HG02981 (cell line): ENCODE measurements around the gene LIN52.

ENCODE experiments used
- ATAC-seq: cut with Tn5 transposase; IDR thresholded peaks from one replicate; pipeline ENCODE4 v1.9.1; 2021; ENCODE audit warnings: mild to moderate bottlenecking, moderate library complexity; ENCODE audit not compliant: unreplicated experiment

LIN52 gene

GRCh38 chr14:74084277-74085046 is at the start of gene LIN52, which contains the start of gene ALDH6A1:
TSS of gene LIN52 (plus strand) at chr14:74084956. CDS start at chr14:74084975, 19 bp downstream.
TSS of gene ALDH6A1 (minus strand) at chr14:74084453. CDS start at chr14:74084394, 59 bp downstream.
- peak; percentile 90 for ATAC-seq

- no peak for ATAC-seq
Measured at GRCh38 chr14:74035556-74035955, 49.2 kb upstream of the LIN52 start.

- ATAC-seq = no peak
Measured at GRCh38 chr14:74038020-74038859, 46.5 kb upstream of the LIN52 start.

GRCh38 chr14:74042296-74042695 is 42.5 kb upstream of the LIN52 start:
- ATAC-seq = no peak

- ATAC-seq = no peak
Measured at GRCh38 chr14:74045522-74045921, 39.2 kb upstream of the LIN52 start.

GRCh38 chr14:74048281-74048680 is 36.5 kb upstream of the LIN52 start:
- ATAC-seq = no peak

GRCh38 chr14:74049876-74050495 is 34.8 kb upstream of the LIN52 start:
- no peak for ATAC-seq

GRCh38 chr14:74062809-74063150 is 22.0 kb upstream of the LIN52 start:
- no peak for ATAC-seq

GRCh38 chr14:74064426-74064825 is 20.3 kb upstream of the LIN52 start:
- no peak for ATAC-seq

GRCh38 chr14:74064883-74065282 is 19.9 kb upstream of the LIN52 start:
- no peak for ATAC-seq

- ATAC-seq = no peak
Measured at GRCh38 chr14:74065746-74066575, 18.8 kb upstream of the LIN52 start.

- ATAC-seq = no peak
Measured at GRCh38 chr14:74077401-74077800, 7.4 kb upstream of the LIN52 start.

GRCh38 chr14:74080820-74081460 is 3.8 kb upstream of the LIN52 start:
- ATAC-seq = no peak

- ATAC-seq = no peak
Measured at GRCh38 chr14:74081491-74081890, 3.3 kb upstream of the LIN52 start.

GRCh38 chr14:74083161-74083560 is 1.6 kb upstream of the LIN52 start:
- no peak for ATAC-seq

- ATAC-seq = peak; percentile 10
Measured at GRCh38 chr14:74083784-74084276, 926 bp upstream of the LIN52 start.

- ATAC-seq = no peak
Measured at GRCh38 chr14:74085047-74085637, 386 bp downstream of the LIN52 start.

GRCh38 chr14:74085828-74086227 is 1.1 kb downstream of the LIN52 start:
- no peak for ATAC-seq

- no peak for ATAC-seq
Measured at GRCh38 chr14:74089251-74090020, 4.7 kb downstream of the LIN52 start.
